Fibroblast of the conjunctiva (primary cell): ENCODE results near the gene COL26A1.
"Not testable (repeated sequence)": the region's sequence is repeated elsewhere in the genome, so short reads cannot be mapped to it uniquely, and the experiment has no call there.

Experiments used
- DNase-seq: peaks from one replicate; pipeline ENCODE4 v3.0.0-alpha.2; 2010; ENCODE audit warnings: low read depth

COL26A1 gene

DNA sequence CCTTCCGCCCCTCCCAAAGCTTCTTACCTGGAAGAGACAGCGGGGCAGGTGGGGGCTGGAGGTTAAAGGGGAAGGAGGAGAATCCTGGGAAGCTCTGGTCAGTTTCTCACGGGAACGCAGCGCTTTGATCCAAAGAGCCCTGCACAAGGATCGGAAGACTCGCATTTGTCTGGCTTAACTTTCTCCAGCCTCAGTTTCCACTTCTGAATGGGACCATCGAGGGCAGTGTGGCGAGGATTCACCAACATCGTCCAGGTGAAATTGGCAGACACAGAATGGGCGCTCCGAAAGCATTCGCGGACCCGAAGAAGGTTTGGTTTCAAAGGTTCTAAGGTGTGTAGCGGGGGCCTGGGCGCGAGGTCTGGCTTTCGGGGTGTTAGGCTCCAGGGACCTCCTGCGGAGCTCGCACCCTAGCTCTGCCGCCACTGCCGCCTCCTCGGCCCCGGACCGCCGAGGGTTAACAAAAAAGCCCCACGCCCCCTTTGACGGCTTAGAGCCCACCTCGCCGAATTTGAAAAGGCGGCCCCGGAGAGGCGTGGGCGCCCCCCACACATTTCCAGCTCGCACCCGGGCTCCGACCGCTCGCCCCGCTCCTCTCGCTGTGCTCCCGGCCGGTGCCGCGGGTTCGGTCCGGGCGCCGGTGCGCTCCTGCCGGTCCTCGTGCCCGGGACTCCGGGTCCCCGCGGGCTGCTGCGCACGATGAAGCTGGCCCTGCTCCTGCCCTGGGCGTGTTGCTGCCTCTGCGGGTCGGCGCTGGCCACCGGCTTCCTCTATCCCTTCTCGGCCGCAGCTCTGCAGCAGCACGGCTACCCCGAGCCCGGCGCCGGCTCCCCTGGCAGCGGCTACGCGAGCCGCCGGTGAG lies at the start of gene COL26A1:
COL26A1 (plus strand) TSS at position 542 of the 862 bp plus-strand sequence; CDS start at position 700, 158 bp downstream.
- no peak for DNase-seq

DNA sequence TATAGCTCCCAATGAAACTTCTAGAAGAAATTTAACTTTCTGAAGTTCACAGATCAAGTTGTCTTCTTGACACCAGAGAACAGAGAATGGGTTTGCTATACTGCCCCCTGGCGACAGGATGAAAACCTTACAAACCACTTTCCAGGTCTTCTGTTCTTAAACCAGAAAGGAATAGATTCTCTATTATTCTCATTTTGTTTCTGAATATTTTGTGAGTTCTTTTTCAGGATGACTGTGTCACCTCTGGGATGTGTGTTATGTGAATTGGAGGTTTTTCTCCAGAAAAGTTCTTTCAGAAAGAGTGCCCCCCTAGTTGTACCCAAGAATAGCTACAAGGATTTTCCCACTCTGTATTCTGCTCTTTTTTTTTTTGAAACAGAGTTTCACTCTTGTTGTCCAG lies 47.3 kb upstream of the COL26A1 start:
- peak; percentile 31 for DNase-seq

DNA sequence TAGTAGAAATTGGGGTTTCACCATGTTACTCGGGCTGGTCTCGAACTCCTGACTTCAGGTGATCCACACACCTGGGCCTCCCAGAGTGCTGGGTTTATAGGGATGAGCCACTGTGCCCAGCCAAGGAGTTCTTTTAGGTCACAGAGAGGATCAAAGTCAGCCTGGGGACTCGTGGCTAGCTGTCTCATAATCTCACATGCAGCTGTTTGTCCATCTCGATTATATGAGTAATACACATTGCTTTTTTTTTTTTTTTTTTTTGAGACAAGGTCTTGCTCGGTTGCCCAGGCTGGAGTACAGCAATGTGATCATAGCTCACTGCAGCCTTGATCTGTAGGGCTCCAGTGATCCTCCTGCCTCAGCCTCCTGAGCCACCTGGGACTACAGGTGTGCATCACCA lies 43.3 kb upstream of the COL26A1 start:
- no peak for DNase-seq

DNA sequence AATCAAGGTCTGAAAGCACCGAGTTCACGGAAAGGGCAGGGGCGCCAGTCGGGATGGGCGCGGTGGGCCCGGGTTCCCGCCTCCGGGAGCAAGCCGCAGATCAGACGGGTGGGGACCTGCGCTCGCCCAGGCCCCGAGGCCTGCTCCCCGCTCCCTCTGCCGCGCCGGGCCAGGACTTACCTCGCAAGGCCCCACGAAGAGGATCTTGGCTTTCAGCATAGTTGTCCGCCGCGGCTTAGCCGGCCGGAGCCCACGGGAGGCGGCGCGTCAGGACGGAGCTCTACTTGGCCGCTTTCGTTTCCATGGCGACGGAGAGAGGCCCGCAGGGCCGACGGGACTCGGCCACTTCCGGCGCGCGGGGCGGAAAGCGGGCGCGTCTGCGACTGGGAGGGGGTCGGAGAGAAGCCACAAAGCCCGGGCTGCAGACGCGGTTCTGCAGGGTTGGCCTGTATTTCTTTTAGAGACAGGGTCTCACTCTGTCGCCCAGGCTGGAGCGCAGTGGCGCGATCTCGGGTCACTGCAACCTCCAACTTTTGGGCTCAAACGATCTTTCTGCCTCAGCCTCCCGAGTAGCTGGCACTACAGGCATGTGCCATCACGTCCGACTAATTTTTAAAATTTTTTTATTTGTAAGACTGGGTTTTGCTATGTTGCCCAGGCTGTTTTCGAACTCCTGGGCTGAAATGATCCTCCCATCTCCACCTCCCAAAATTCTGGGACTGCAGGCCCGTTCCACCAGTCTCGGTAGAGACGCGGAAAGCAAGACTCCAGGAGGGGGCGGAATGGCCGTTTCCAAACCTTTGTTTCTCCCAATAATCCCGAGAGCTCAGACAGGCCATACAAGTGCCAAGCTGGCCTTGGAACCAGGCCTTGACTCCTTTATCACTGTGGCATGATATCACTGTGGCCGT lies 40.9 kb upstream of the COL26A1 start, which contains the start of gene IFT22:
IFT22 (minus strand) TSS at position 322 of the 911 bp plus-strand sequence; CDS start at position 219, 103 bp downstream.
- DNase-seq = peak; percentile 81

DNA sequence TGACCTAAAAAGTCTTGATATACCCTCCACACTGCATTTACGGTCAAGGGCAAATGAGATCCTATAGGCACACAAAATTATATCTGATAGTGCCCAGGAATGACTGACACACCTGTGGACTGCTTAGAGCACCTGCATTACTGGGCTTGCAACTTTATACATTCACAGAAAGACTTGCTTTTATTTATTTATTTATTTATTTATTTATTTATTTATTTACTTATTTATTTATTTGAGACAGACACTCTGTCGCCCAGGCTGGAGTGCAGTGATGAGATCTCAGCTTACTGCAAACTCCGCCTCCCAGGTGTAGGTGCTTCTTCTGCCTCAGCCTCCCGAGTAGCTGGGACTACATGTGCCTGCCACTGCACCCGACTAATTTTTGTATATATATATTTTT lies 34.5 kb upstream of the COL26A1 start:
- DNase-seq = no peak

DNA sequence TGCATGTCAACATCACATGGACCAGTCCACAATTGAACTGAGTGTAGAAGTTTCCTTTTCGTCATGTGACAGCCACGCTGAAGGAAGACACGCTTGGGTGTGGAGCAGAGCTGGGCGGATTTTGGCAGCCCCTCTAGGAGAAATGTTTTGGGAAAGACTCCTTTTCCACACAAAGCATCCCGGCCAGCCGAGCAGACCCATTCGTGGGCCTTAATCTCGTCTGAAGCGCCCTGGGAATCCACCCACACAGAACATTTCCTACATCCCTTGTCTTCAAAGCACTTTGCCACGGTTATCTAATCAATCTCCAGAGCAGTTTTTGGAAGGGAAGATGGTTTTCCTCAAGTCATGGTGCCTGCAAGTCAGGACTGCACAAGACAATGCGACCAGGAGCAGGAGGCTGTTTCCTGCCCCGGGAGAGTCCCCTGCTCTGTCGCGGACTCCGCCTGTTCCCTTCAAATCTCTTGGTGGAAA lies 32.6 kb upstream of the COL26A1 start:
- DNase-seq = no peak

DNA sequence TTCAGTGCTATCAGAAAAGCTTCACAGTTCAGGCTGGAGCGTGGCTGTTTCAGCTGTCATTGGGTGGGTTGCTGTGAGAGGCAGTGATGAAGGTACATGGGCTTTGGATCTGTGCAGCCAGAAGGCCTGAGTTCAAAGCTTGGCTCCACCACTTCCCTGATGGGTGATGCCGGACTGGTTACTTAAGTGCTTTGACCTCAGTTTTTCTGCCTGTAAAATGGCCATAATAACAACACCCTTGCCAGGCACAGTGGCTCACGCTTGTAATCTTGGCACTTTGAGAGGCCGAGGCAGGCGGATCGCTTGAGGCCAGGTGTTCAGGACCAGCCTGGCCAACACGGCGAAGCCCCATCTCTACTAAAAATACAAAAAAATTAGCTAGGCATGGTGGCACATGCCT lies 30.6 kb upstream of the COL26A1 start:
- no peak for DNase-seq

DNA sequence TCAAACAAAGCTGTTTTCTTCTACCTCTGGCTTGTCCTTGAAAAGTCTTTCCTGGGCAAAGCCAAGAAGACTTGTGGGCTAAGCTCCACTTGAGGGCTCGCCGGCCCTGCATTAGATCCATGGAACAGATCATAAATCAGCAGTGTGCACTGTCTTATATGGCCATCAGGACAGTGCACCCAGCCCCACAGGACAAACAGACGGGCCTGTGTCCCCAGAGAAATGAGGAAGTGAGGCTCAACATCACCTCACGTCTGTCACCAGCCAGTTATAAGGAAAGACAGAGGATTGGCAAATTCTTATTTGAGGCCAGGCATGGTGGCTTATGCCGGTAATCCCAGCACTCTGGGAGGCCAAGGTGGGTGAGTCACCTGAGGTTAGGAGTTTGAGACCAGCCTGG lies 28.8 kb upstream of the COL26A1 start:
- DNase-seq = no peak

DNA sequence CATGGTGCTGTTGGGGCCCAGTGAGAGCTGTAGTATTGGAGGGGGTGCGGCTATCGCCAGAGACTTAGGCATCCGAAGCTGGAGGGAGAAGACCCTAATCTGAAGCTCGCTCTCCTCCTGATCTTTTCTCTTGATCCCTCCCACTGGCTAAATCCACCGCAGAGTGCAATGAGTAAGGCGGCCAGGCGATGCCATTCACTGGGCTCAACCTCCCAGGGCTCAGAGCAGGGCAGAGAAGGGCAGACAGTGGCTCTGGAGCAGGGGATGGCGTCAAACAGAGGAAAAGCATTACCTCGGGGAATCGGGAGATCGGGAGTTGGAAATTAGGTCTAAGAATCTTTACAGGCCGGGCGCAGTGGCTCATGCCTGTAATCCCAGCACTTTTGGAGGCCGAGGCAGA lies 22.3 kb upstream of the COL26A1 start:
- DNase-seq = no peak

DNA sequence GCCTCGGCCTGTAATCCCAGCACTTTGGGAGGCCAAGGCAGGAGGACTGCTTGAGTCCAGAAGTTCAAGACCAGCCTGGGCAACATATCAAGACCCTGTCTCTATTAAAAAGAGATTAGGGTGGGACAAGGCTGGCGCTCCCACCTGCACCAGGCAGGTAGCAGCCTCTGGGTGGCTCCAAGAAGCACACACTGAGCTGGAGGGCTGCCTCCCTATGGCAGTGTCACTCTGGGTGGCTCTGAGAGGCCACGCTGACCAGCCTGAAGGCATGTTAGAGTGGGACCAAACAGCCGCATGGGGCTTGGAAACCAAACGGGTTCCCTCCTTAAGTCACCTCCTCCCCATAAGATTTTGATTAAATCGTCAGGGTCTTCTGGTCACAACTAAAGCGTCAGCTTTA lies 19.8 kb upstream of the COL26A1 start:
- DNase-seq = no peak

DNA sequence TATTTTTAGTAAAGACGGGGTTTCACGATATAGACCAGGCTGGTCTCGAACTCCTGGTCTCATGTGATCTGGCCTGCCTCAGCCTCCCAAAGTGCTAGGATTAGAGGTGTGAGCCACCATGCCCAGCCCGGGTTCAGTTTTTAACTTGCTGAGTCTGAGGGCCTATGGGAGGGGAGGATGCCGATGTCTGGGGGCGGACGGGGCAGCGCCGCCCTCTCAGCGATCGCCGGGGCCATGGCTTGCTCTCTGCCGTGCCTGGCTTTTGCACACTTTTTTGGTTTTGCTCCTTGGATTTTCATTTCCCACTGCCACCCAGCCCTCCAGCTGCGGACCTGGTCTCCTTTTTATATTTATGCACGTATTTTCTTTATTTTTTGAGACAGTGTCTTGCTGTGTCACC lies 15.2 kb upstream of the COL26A1 start:
- DNase-seq = no peak

DNA sequence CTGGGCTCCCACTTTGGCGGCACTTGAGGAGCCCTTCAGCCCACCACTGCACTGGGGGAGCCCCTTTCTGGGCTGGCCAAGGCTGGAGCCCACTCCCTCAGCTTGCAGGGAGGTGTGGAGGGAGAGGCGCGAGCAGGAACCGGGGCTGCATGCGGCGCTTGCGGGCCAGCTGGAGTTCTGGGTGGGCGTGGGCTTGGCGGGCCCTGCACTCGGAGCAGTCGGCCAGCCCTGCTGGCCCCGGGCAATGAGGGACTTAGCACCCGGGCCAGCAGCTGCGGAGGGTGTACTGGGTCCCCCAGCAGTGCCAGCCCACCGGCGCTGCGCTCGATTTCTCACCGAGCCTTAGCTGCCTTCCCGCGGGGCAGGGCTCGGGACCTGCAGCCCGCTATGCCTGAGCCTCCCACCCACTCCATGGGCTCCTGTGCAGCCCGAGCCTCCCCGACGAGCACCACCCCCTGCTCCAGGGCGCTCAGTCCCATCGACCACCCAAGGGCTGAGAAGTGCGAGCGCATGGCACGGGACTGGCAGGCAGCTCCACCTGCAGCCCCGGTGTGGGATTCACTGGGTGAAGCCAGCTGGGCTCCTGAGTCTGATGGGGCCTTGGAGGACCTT lies 14.1 kb upstream of the COL26A1 start:
- not testable (repeated sequence) for DNase-seq

DNA sequence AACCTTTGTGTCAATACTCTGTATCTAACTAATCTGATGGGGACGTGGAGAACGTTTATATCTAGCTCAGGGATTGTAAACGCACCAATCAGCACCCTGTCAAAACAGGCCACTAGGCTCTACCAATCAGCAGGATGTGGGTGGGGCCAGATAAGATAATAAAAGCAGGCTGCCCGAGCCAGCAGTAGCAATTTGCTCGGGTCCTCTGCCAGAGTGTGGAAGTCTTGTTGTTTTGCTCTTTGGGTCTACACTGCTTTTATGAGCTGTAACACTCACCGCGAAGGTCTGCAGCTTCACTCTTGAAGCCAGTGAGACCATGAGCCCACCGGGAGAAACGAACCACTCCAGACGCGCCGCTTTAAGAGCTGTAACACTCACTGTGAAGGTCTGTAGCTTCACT lies 13.4 kb upstream of the COL26A1 start:
- DNase-seq = not testable (repeated sequence)

DNA sequence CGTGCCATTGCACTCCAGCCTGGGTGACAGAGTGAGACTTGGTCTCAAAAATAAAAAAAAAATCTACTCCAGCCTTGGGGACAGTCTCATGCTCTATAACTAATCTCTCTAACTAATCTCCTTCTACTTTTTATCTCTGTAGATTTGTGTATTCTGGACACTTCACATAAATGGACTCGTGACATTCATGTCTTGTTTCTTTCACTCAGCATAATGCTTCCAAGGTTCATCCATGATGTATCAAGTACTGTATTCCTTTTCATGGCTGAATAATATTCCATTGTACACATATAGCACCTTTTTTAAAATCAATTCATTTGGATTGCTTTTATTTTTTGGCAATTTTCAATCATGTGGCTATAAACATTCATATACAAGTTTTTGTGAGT lies 9.8 kb upstream of the COL26A1 start:
- DNase-seq = no peak

DNA sequence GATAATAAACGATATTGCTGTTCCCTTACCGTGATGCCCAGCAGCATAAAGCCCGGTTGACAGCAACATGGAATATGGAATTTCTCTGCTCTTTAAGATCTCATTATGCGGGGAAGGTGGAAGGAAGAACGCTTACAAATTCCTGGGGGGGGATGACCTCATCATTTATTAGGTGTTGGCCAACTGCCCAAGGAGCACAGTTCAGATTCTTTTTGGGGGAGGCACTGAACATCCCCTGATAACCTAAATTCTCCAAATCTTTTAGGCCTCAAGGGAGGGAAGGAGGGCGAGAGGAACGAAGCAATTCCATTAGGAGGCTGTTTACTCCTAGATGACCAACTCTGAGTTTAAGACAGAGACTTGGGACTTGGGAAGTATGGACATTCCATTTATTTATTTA lies 5.2 kb upstream of the COL26A1 start:
- DNase-seq = no peak

DNA sequence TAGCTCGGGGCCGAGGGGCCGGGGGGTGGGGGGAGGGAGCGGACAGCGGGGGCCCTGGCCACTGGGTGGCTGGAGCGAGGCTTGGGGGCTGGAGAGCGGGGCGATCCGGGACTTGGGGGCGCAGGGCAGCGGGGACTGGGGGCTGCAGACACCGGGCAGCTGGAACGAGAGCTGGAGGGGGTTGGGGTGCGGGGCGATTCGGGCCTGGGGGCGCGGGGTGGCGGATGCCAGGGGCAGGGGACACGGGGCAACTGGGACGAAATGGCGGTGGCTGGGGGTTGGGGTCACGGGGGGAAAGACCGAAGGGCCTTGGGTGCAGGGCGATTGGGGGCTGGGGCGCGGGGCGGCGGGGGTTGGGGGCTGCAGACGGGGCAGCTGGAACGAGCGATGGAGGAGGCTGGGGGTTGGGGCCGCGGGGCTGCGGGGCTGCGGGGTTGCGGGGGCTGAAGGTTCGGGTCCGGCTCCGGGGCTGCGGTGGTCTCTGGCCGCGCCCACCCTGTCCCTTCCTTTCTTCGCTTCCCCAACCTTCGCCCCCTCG lies 590 bp downstream of the COL26A1 start:
- no peak for DNase-seq

DNA sequence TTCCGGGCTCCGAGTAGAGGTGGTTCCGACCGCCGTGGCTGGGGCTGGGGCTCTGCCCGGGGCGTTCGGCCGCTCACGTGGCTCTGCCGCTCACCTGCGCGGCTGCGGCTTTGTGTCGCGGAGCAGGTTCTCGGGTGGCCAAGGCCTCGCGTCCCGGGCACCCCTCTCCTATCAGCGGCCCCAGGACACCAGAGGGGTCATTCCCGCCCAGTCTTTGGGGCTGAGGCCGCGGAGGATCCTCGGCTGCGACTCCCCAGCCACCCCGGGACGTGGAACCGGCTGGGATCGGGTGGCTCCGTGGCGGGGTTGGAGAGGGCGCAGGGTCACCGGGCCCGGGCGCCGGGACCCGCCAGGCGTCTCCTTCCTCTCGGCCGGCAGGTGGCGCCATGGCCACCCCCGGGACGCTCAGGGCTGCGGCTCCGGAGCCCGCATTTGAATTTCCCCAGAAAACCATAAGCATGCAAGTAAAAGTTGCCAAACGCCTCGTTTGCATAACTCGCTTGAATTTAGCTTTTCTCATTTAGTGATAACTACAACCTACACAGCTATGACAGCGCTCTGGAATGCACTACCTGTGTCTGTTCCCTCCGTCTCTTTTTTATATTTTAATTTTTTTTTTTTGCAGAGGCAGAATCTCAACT lies 1.2 kb downstream of the COL26A1 start:
- DNase-seq = peak; percentile 33

DNA sequence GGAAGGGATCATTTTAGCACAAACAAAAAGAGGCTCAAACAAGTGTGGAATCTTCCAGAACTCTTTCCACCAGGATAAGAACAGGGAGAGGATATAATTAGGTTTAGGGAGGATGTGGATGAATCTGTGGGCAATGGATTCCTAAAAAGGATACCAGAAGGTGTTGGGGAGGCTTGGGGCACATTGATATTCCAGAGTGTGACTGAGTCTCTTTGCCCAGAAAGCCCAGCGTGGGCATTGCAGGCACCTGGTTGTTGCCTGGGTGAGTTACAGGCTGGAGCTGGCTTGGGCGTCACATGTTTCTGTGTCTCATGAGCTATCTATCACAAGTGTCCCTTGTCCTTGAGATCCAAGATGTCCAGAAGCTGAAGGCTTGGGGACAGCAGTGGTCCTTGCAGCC lies 3.3 kb downstream of the COL26A1 start:
- no peak for DNase-seq

DNA sequence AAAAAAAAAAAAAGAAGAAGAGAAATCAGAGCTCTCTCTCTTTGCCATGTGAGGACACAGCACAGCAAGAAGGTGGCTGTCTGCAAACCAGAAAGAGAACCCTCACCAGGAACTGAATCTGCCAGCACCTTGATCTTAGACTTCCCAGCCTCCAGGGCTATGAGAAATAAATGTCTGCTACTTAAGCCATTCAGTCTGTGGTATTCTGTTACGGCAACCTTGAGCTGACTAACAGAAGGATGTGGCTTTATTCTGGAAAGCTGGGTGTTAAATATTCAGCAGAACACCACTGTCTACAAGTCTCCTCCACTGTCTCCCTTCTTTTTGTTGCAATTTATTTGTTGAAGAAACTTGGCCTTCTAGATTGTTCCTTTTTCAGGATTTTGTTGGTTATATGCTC lies 5.0 kb downstream of the COL26A1 start:
- DNase-seq = no peak

DNA sequence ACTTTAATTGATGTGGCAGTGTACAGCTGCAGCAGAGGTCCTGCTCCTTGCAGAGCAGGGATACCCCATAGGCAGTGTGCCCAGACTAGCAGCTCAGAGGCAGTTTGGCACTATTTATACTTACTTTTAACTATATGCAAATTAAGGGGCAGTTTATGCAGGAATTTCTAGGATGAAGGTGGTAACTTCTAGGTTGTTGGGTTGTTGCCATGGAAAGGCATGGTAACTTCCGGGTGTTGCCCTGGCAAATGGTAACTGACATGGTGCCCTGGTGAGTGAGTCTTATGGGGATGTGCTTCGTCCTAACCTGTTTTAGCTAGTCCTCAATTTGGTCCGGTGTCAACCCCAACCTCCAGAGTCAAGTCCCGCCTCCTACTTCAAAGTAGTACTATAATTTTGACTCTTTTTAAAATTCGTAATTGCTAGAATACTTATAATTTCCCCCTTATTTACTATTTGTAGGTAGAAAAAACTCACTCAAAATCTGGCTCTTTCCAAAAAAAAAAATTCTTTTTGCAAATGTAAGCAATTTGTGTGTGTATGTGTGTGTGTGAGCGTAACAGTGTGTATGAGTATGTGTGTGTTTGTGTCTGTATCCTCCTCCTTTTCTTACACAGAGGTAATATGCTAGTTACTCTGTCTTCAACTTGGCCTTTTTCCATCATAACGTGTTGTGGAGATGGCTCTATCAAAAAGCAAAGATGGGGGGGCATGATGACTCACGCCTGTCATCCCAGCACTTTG lies 5.9 kb downstream of the COL26A1 start:
- DNase-seq = no peak

DNA sequence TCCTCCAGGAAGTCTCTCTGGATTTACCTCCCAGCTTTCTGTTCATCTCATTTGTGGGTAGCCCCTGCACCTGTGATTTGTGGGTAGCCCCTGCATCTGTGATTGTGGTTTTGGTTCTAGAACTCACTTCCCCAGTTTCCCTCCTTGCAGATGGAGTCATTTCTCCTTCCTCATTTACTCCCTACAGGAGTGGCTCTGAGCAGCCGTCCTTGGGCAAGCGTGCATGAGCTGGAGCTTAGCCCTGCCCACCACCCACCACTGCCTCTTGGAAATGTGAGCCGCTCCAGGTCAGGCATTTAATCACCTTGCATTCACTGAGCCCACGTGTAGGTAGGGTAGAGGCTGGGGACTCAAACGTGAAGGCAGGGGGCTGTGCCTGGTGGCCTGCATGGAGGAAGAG lies 8.2 kb downstream of the COL26A1 start:
- no peak for DNase-seq
